HG03442 (cell line): ENCODE results near the gene HOMER3.
"Not testable (repeated sequence)": the region's sequence is repeated elsewhere in the genome, so short reads cannot be mapped to it uniquely, and the experiment has no call there.

Source experiments
- ATAC-seq: cut with Tn5 transposase; IDR thresholded peaks from one replicate; pipeline ENCODE4 v1.9.1; 2021; ENCODE audit warnings: mild to moderate bottlenecking, moderate library complexity; ENCODE audit not compliant: unreplicated experiment

The HOMER3 gene

DNA sequence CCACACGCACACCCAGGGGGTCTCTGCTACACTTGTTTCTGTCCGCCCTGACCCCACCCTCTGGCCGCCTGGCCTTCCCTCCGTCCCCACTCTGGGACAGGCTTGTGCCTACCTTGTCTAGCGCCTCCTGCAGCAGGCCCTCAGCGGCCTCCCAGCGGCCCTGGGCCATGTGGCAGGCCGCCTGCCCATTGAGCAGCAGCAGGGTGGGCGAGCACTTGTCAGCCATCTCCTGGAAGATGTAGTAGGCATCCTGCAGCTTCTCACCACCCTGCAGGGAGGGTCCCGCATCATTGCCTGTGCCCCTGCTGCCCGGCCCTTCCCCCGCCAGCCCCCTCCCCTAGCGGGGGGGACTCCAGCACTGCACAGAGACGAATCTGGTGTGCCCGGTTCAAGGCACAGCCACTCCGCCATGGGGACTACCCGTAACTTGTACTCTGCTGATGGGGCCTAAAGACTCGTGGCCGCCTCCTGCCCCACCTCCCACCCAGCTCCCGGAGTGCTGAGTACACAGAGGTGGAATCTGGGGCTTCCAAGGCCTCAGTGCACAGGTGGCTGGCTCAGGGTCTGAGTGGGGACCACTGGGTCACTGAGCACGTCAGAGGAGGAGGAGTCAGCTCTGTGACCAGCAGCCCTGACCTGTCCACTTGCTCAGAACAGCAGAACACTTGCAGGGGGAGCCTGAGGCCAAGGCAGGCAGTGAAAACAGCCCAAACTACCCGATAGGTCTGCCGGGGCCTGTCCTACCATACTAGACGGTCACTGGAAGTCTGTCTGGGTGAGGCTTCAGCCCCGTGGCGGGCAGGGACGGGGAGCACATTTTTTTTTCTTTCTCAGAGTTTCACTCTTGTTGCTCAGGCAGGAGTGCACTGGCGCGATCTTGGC, 37.6 kb downstream of the HOMER3 start:
- ATAC-seq, result no peak

DNA sequence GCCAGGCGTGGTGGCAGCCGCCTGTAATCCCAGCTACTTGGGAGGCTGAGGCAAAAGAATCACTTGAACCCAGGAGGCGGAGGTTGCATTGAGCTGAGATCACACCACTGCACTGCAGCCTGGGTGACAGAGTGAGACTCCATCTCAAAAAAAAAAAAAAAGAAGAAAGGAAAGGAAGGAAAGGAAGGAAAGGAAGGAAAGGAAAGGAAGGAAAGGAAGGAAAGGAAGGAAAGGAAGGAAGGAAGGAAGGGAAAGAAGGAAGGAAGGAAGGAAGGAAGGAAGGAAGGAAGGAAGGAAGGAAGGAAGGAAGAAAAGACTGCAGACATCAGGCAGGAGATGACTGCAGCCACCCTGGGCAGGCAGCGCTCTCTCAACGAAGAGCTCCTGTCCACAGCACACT, 38.5 kb downstream of the HOMER3 start:
- ATAC-seq, result not testable (repeated sequence)

DNA sequence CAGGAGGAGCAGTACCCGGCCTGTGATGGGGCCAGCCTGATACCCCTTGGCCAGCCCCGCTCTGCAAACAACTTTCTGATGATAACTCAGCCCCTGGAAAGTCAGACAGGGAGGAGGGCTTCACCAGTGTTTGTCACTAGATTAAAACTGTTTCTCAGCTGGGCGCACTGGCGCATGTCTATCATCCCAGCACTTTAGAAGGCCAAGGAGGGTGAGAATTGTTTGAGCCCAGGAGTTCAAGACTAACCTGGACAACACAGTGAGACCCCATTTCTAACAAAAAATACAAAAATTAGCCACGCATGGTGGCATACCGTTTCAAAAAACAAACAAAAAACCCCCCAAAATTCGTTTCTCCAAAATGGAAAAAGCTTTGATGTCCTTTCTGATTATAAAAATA, 39.5 kb downstream of the HOMER3 start:
- ATAC-seq, result no peak

DNA sequence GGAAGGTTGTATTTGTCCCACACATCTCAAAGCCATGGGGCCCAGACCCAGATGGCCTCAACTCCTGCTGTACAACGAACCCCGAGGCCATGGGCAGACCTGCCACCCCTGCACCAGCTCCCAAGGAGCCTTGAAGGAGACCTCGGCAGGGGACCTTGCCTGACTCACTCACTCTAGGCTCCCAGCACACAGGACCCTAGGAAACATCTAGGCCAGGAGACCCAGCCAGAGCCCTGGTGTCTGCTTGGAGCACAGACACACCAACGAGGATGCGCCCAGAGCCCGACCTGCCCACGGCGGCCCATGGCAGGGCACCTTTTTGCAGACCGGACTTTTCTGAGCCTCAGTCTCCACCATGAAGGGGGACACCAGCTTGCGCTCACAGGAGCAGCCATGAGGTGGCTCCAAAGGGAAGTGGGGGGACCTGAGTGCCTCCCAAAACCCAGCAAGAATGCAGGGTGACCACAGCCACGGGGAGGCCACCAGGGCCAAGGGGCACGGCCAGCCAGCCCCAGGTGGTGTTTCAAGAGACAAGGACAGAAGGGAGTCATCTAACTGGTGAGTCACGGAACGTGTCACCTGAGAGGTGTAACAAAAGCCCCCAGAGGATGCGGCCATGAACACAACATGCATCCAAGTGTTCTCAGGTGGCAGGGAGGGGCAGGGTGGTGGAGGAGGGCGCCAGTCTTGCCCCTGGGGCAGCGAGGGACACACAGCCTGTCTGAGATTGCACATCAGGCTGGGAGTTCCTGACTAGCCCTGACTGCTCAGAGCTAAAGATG, 40.1 kb downstream of the HOMER3 start:
- ATAC-seq, result no peak

DNA sequence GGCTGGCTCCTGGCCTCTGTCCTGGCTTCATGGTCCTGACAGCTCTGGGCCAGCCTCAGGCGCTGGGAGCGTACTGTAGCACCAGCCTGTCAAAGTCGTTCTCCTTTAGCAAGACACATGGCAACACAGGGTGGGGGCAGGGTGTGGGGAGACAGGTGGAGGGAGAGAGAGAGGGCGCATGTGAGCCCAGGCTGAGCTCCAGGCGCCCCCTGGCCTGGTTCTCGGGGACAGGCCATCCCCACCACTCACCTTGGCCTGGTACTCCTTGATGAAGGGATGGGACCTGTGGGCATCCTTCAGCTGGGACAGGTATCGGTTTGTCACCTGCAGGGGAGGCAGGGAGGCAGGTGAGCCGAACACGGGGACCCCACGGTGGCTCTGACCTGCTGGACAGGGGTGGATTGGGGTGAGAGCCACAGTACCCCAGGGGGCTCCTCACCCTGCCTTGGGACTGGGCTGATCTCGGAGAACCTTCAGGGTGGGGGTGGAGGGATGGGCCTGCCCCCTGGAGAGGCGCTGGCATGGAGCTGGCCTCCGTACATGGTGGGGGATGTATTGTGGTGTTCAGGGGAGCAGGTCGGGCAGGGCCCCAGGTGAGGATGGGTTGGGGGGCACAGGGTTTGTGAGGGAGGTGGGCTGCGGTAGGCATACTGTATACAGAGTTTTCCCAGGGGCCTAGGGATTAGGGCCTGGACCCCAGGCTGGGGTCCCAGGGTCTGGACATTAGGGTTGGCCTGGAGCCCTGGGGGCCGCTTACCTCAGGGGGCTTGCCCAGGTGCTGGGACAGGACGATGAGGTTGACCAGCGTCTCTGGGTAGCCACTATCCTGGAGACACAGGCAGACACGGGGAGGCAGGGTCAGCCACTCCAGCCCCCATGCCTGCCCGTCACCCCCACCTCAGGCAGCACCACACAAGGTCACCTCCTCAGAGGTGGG, 41.1 kb downstream of the HOMER3 start:
- no peak for ATAC-seq

DNA sequence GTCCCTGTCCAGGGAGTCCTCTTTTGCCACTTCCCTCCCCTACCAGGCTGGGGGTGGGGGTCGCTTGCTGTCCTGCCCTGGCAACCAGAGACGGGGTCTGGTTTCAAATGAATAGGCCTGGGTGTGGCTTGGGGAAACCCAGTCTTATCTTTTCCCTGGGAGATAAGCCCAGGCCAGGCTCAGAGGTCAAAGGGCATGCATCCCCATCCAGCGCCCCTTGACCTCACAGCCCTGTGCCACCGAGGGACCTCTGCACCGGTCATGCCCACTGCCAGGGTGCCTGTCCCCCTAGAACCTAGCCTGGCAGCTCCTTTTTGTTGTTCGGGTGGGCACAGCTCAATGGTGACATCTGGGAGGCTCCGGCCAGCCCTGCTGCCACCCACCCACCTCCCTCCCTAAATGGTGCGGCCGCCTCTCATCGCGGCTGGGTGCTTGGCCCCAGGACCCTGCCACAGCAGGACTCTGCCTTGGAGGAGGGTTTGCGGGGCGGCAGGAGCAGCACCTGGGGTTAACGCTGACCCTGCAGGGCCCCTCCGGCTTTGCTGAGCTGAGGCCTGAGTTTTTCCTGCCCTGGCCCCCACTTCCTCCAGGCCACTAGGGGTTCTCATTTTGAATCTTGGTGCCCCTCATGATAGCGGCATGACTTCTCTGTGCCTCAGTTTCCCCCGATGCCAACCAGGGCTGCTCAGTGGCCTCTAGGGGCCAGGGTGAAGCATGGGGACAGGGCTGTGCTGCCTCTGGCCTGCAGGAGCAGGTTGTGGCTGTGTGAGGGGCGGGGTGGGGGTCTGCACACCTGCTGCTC, 42.2 kb downstream of the HOMER3 start:
- ATAC-seq, result no peak

DNA sequence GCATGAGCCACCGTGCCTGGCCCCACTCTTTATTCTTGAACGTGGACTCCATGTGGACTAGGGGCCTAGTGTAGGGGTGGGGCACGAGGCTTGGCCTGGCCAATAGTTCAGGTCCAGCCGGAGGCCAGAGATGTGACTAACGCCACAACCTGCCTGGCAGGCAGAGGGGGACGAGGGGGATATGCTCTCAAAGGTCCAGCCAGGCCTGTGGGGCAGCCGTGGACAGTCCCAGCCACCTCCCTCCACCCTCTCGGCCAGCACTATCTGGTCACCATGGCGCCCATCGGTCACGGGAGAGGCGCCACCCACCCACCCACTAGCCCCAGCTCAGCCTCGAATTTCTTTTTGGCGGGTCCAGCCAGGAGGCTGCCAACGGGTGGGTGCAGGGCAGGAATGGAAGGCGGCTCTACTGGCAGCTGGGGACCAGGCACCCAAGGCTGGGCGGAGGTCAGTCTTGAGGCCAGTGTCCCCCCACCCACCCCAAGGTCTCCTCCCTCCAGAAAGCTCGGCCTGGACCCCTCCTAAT, 42.9 kb downstream of the HOMER3 start:
- ATAC-seq, result no peak

DNA sequence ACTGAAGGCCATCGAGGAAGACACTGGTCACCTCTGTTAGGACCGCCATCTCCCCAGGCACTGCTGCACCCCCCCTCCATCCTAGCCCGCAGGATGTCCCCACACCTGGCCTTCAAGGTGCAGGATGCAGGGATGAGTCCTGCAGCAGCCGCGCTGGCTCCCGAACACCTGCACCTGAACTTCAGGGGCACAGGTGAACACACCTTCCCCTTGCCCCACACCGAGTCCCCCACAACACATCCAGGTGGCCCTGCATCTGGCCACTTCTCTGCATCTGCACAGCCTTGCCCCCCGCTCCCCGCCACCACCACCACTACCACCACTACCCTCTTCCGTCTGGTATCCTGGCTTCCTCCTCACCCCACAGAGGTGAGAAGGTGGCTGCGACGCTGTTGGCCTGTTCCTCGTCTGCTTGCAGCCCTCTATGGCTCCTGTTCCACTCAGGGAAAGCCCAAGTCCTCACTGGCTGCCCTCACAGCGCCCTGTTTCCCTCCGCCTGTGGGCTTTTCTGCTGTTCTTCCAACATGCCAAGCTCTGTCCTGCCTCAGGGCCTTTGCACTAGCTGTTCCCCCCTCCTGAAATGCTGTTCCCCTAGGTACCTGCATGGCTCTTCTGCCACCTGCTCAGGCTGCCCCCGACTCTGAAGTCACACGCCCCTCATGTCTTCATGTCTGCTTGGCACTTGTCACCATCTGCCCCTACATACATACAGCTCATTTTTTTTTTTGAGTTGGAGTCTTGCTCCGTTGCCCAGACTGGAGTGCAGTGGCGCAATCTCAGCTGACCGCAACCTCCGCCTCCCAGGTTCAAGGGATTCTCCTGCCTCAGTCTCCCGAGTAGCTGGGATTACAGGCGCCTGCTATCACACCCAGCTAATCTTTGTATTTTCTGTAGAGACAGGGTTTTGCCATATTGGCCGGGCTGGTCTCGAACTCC, 43.7 kb downstream of the HOMER3 start:
- no peak for ATAC-seq

DNA sequence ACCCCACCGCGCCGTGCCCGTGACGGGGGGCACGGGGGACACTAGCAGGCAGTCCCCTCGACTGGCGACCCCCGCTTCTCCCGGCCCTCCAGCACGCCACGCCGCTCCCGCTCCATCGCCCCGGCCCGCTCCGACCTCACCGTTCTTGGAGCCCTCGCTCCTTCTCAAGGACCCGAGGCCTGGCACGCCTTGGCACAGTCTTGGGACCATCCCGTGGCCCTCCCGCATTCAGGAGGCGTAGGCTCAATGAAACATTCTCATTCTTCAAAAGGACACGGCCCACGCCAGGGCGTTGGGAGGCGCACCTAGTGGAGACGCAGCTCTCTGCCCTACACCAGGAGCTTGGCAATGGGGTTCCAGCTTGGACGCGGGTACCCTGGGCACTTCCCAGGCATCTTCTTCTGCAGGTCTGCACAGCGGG, 44.6 kb downstream of the HOMER3 start:
- no peak for ATAC-seq

DNA sequence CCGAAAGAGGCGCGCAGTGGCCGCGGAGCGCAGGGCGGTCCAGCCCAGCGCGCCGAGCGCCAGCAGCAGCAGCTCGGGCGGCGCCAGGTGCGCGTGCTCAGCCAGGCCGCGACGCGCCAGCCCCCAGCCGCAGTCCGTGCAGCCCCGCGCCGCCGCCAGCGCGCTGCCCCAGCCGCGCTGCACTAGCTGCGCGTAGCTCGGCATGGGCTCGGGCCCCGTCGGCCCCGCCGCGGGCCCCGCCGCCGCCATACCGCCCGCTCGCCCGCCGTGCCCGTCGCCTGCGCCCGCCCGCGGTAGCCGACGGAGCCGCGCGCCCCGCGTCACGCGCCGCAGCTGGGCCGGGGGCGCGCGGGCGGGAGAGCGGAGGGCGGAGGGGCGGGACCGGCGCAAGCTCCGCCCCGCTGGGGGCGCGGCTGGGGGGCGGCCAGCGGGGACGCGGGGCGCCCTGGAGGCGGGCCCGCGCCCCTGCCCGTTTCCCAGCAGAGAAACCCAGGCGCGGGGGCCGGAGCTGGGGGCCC, 45.1 kb downstream of the HOMER3 start, which contains the start of gene CERS1:
Gene CERS1 (minus strand): TSS at position 335 of the 518 bp plus-strand sequence. CDS start 86 bp downstream, at position 249.
- ATAC-seq, result no peak

DNA sequence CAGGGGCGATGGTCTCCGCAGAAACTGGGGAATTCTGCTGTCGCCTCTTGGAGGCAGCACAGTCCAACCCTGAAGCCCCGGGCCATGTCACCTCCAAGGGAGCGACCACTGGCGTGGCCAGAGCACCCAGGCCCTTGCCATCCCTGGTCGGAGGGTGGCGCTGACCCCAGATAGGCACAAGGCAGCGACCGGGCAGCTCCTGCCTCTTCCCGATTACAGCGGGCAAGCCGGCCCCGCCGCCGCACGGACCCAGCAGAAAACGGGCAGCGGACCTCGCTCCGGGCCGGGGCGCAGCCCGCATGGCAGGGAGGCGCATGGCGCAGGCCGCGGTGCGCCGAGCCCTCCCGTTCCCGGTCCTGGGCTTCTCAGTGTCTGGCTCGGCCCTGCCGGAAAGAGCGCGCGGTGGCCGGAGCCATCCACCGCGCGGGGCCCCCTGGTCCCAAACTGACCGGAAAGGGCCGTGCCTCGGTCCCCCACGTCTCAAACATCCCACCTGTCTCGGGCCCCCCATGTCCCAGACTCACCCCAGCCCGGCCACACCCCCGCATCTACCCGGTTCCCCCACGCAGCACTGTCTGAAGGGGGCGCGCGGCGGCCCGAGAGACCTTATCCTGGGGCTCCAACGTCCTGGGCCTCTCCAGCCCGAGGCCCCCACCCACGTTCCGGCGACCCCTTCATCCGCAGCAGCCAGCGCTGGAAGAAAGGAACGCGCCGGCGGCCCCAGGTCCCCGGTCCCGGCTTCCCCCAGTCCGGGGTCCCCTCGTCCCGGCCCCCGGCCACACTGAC, 45.8 kb downstream of the HOMER3 start:
- ATAC-seq, result no peak

DNA sequence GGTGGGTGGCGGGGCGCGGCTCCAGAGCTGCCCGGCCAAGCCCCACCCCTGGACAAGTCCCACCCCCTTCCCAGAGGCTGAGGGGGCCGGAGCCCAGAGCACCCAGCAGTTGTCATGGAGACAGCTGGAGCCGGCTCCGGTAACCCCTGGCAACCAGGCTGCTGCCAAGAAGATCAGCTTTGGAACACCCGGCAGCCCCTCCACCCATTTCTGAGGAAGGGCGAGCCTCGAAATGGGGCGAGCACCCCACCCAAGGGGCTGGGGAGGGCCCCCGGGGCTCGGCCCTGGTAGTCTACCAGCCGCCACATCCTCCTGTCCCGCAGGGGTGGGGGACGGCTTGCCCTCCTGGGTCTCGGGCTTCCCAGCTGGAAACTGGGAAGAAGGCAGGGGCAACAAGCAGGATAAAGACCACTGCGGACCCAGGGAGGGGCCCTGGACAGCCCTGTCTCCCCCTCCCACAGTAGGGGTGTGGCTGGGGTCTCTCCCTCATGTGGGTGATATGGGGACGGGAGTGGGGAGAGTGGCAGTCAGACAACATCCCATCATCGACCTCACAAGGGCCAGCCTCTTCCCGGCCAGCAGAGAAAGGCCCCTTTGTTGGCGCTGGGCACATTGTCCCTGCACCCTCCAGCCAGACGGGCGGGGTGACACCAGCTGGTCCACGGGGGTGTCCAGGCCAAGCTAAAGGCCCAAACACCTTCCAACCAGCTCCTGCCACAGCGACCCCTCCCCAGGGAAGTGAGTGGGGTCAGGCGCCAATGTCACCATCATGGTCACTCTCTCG, 46.6 kb downstream of the HOMER3 start:
- ATAC-seq, result no peak

DNA sequence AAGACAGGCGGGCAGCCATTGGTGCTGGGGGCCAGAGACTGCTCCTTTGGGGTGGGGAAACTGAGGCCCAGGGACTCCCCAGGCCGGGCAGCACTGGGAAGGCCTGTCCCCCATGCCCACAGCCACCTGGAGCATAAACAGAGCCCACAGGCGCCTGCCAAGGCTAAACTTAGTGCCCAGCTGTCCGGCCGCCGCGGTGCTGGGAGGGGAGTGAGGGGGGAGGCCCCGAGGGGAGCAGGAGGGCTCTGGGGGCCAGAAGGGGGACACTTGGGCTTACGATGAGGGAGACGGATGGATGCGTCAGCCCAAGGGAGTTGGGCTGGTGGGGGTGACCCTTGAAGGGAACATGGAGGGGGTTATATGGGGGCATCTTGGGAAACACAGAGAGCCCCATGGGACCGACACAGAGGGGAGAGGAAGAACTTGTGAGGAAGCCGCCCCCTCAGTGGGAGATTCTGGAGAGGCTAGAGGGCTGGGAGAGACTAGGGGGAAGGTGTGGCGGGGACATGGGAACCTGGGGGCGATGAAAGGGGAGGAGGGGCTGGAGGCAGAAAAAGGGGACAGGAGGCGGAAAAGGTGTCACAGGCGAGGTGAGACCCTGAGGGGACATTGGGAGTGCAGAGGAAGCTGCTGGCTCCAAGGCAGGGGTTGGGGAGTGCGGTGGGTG, 47.3 kb downstream of the HOMER3 start:
- ATAC-seq, result no peak

DNA sequence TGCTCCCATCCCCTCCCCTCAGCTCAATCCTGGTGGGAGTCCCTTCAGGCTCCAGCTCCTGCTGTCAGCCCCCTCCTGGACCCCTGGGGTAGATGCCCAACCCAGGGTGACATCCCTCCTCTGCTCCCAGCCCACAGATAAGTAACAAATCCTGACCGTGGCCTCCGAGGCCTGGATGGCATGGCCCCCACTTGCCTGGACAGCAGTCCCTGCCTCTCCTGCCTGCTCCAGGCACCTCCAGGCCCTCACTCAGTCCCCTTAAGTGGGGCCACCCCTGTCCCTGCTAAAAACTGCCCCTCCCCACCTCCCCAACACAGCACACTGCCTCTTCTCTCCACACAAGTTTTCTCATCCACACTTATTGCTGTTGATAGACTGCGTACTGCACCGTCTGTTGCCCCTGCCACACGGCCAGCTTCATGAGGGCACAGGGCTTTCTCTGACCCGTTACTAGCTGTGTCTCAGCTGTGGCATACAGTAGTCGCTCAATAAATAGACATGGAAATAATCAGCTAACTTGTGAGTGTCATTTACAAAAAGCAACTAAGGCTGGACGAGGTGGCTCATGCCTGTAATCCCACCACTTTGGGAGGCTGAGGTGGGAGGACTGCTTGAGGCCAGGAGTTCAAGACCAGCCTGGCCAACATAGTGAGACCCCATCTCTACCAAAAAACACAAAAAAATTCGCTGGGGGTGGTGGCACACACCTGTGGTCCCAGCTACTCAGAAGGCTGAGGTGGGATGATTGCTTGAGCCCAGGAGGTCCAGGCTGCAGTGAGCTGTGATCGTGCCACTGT, 50.9 kb downstream of the HOMER3 start:
- ATAC-seq, result no peak

DNA sequence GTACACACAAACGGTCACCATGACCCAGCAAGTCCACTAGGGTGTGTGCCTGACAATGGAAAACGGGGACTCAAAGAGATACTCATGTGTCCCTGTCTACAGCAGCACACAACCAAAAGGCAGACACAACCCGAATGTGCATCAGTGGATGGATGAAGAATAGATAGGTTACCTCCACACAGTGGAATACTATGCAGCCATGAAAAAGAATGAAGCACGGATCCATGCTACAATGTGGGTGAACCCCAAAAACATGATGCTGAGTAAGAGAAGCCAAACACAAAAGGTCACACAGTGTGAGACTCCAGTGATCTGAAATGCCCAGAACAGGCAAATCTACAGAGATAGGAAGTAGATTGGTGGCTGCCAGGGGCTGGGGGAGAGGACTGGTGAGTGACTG, 54.0 kb downstream of the HOMER3 start:
- no peak for ATAC-seq
